HTR-8/SVneo (cell line): Measurements from ENCODE around the gene TCF4.

Source experiments
- DNase-seq: peaks from one replicate; pipeline ENCODE4 v3.0.0; 2011; ENCODE audit warnings: low spot score, mixed read lengths; ENCODE audit not compliant: insufficient read length
- FAIRE-seq: peaks from 2 replicates; lab custom pipeline; 2011; peaks lifted over from hg19 to GRCh38; lab: Jason Lieb, UNC

Gene TCF4

DNA sequence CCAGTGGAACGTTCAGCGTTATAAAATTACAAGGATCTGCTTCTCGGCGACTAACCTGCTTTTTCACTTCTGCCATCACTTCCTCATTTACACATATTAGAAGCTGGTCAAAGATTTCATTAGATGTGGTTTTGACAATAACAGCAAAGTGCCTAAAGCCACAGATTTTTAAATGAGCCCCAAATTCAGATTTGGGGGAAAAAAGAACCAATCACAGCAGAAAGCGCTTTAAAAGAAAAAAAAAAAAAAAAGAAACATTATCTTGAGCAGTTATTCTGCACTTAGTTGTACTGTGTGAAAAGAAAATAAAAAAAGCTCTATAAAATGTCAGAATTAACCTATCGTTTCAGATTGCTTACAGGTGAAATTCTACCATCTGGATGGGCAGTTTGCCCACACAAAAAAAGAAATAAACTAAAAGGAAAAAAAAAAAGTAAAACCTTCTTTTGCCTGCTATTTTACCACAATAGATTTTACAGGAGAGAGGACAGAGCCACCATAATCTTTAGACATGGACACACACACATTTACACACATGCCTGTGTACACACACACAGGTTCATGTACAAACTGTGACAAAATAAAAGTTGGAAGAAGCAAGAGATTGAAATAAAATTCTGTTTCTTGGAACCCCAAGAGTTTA lies 167.2 kb downstream of the TCF4 start:
- DNase-seq (no peak), FAIRE-seq (no peak)

- no peak for FAIRE-seq
Observed at GRCh38 chr18:55419947-55420664, 167.9 kb downstream of the TCF4 start.

GRCh38 chr18:55419132-55419946 lies 168.7 kb downstream of the TCF4 start:
- DNase-seq (no peak), FAIRE-seq (no peak)

More at GRCh38 chr18:55419947-55420664, 167.9 kb downstream of the TCF4 start:
- no peak for DNase-seq

DNA sequence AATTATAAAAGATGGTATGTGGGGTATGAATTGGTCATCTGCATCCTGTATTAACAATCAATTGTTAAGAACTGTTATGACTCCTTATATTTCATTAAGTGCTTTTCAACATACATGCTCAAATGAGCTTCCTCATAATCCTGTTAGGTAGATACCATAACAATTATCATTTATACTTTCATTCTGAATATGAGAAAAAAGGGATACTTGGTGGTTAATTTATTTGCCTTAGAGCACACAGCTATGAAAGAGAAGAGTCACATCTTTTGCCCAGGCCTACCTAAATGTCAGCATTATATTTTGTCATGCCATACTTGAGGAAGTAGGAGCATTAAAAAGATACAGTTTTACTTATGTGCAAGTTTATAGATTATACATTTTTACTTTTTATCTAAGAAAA lies 169.6 kb downstream of the TCF4 start:
- DNase-seq = no peak
- FAIRE-seq = no peak

GRCh38 chr18:55416791-55417190 lies 171.2 kb downstream of the TCF4 start:
- no peak for DNase-seq
- no peak for FAIRE-seq

- DNase-seq (peak; percentile 12), FAIRE-seq (no peak)
Observed at GRCh38 chr18:55415258-55415871, 172.6 kb downstream of the TCF4 start.

- FAIRE-seq (no peak), DNase-seq (no peak)
Observed at GRCh38 chr18:55414475-55414874, 173.5 kb downstream of the TCF4 start.

DNA sequence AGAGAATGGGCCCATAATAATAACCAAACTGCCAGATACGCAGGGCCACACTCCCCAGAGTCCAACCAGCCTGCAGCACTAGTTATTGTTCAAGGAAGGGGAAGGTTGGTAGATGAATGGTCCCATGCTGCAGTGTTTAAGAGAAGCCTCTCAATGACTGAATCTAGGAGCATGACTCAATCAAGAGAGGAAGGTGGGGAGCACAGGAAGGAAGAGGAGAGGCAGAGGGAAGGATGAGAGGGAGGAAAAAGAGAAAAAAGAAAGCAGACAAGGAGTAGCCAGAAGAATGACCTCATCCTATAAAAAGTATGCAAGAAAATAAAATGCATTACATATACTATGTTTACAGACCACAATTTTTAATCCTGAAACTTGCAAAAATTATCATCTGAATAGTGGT lies 174.5 kb downstream of the TCF4 start:
- DNase-seq (no peak), FAIRE-seq (no peak)

DNA sequence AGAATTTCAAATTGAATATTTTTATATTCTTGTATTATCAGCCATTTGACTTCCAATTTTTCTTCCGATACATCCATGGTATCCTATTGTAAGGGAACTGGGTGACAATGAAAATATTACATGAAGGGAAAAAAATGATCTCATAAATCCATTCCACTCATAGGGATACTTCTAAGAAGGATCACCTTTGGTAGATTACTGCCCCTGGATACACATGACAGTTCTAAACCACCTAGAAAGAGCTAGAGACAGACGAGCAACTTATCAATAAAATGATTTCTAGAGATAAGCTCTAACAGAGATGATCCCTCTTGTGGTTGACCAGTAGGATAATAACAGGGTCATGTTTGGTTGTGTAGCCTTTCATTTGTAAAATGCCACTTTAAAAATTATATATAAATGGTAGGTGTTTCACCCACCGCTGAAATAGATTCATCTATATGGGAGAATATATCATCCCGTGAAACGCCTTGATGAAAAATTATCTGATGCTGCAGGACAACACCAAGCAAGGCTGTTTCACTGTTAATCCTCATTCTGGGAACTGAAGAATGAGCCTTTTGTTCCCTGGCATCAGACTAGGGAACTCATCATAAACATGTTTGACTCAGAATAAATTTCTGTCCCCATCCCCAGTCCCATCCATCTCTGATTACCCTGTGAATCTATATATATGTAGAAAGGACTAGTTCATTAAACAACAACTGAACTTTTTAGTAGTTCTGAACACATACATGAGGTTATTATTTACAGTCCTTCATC lies 180.0 kb downstream of the TCF4 start:
- FAIRE-seq (no peak), DNase-seq (no peak)

- DNase-seq (no peak), FAIRE-seq (no peak)
Observed at GRCh38 chr18:55407191-55407590, 180.8 kb downstream of the TCF4 start.

DNA sequence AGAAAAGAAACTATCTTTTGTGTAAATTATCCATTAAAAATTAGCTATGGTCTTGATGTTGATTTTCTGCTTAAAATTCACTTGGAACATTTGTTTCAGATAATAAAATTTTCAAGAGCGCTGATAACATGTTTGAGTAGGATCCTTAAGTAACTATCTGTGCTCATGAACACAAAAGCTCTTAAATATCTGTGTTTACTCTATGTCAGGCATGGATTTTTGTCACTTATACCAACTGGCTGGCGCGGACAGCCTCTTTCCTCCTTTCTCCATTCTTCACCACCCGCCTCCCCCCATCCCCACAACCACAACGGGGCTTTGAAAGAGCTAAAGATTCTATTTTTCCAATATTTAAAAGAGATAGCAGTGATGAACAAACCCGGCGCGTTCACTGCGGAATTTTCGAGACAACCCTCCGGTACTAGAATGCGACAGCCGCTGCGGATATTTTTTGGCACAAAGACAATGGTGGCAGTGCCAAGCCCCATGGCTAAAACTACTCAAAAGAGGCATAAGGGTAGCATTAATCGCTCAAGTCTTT lies 181.5 kb downstream of the TCF4 start:
- DNase-seq = no peak
- FAIRE-seq = no peak

- DNase-seq = peak; percentile 36
- FAIRE-seq = no peak
Observed at GRCh38 chr18:55405893-55406406, 182.0 kb downstream of the TCF4 start.

DNA sequence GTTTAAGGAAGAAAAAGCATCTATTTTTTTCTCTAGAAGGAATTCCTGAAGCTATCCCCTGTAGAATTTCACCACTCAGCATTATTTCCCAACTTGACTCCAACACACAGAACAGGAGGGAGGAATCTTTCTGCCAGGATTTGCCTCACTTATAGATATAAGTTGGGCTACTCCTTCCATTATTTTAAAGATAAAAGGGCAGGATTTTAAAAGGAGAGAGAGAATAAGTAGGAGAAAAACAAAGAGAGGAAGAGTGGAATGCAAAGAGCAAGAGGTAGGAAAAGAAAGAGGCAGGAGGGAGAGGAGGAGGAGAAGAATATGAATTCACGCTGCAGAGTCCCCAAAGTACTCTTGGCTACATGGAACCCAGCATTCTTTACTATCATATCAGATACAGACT lies 182.5 kb downstream of the TCF4 start:
- FAIRE-seq = no peak
- DNase-seq = no peak

- FAIRE-seq (no peak), DNase-seq (no peak)
Observed at GRCh38 chr18:55404832-55405465, 183.0 kb downstream of the TCF4 start.

DNA sequence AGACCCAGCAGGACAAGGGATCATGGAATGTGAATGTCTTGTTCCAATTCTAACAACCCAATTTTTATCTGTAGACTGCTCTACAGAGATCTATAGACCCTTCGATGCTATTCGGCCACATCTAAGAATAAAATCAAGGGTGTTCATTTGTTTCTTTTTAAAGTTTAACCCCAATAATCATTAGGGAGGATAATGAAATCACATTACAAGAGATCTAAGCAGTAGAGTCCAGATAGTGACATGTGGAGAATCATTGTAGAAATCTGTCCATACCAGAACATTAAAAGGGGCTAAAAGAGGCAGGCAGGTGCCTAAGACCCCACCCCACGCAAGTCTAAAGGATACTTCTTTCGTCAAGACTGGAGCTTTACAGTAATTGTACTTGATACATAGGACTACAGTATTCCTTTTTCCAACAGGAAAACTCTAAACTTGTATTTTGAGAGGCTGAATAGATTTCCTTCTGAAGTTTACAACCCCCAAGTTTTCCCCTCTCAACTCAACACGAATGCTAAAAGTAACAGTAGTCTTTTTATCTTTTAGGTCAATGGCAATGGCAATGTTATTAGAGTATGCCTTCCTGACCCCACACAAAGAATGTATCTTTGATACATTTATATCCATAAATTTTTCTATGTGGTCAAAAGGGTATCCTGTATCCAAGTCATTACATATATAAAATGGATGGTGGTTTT lies 183.7 kb downstream of the TCF4 start:
- DNase-seq = no peak
- no peak for FAIRE-seq

DNA sequence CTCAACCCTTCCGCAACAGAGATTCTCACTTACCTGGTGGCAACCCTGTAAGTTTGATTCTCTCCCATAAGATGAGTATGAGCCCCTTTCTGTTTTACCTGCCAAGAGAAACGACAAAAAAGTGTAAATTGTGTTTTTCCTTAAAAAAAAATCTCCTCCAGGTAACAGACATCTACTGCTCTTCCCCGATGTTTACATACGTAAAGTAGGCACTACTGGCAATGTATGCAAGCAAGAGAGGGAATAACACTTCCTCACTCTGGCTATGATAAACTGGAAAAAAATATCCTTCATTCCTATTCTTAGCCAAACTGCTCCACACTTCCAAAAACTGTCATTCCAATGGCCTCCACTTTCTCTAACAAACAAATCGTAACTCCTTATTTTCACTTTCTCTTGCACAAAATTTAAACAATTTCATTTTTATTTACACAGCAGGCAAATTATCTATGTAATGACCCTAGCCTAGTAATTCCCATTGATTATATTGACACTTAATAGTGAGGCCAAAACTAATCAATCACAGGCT lies 184.5 kb downstream of the TCF4 start:
- FAIRE-seq (no peak), DNase-seq (no peak)

DNA sequence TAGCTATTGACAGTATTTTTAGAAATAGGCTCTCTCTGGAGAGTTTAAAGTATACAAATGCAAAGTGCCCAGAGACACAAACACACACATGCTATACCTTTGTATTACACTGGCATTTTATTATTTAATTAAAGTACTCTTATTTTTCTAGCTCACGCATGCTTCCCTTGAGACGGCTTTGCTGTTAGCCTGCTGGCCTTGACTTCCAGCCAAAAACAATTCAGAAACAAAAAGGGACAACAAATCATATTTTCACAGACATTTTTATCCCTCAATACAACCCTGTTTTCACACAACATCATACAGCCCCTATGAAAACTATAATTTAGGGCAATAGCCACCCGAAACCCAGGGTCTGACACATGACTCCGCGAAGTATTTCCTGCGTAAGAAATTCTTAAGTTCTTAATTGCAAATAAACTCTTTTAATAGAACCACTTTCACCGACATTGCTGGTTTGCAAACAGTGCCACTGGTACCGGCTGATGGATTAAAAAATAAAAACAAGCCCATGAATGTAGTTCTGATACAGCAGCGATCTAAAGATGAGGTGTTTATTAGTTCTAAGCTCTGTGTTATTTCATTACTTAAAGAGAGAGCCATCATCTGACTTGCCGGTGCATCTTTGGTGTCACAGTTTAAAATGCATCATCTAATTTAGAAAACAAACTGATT lies 185.1 kb downstream of the TCF4 start:
- no peak for DNase-seq
- no peak for FAIRE-seq
